GM04504 (cell line): Measurements from ENCODE around the gene ARF3.

Source experiments
- DNase-seq: peaks from one replicate; pipeline ENCODE4 v3.0.0-alpha.2; 2012; ENCODE audit warnings: low read depth

The ARF3 gene

DNA sequence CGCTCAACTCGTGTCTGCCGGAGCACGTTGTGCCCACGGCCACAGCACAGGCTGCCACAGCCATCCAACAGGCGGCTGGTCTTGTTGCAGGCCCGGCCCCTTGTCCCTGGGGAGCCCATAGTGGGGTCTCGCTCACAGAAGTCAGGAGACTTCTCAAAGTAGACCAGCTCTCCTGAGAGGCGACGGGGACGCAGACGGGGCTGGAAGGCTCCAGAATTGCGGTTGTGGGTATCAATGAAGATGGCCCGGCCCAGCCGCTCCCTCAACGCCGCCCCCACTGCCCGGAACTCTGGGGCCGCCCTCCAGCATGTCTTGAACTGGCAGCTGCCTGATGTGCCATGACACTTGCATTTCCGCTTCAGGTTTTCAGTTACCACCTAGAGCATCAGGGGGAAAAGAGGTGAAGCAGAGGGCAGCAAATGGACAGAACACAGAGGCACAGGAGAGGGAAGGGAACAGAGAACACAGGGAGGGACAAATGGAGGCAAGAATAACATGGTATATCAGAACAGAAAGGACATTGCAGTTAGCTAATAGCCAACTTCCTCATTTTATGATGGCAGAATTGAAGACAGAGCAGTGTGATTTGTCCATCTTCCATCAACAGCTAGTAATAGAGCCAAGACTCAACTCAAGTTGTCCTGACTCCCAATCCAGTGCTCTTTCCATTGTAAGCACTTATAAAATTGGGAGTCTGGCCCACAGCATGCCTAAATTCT lies 9.0 kb upstream of the ARF3 start:
- DNase-seq: no peak

DNA sequence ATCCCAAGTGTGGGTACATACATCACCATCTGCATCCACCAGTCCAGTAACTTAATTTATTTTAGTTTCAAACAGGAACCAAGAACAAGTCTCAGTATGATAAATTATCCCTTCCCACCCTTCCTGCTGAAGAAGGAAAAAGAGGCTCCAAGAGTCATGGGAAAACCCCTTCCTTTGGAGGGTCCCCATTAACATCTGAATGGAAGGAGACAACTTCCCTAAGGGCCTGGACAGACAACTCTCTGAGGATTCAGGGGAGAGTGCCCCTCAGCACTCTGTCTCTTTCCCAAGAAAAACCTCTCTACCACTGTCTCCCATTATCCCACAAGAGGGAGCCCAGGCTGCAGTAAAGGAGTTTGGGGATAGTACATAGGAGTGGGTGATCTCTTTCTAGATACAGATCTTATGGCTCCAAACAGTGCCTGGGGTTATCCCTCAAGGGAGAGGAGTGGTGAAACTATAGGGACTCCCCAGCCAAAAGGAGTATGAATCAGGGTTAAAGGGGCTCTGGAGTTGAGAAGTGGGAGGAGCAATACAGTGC lies 8.1 kb upstream of the ARF3 start:
- DNase-seq: no peak

DNA sequence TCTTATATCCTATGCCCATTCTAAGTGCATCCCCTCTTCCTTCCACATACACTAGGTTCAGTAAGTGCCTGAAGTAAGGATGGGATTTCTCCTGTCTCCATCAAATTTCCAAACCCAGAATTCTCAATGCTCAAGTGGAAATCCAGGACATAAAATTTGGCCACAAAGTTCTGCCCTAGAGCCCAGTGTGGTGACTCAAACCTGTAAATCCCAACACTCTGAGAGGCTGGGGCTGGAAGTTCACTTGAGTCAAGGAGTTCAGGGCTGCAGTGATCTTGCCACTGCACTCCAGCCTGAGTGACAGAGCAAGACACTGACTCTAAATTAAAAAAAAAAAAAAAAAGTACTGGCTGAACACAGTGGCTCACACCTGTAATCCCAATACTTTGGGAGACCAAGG lies 4.5 kb upstream of the ARF3 start:
- DNase-seq: no peak

DNA sequence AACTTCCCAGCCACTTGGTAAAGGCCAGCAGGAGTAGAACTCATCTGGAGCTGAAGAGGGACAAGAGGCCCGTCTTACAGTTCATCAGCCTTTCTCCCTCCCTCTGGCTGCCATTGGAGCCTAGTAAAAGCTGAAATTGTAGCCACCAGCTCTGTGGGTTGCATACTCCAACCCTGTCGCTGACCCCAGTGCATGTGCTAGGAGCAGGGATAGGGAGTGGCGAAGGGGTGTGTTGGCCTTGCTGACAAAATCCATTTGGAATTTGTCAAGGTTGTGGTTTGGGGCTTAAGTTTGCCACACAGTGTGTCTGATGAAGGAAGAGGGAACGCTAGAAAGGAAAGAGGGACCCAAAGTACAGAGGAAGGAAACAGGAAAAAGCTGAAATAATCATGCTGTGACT lies 4.0 kb upstream of the ARF3 start:
- DNase-seq: no peak

DNA sequence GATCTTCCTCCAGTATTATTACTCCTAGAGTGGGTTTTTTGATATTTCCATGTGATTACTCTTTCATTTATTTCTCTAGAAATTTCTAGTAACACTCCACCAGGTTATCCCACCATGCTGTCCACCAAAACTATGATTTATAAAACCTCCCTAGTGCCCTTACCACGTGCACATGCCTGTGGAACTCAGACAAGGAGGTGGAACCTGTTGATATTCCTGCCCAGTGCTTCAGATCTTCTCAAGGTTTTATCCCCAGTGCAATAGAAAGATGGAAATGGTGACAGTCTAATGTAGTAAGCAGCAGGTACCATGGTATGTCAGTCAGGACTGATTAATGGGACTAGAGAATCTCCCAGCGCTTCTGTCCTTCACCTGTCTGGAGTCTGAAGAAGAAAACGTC lies 3.5 kb upstream of the ARF3 start:
- no peak for DNase-seq

DNA sequence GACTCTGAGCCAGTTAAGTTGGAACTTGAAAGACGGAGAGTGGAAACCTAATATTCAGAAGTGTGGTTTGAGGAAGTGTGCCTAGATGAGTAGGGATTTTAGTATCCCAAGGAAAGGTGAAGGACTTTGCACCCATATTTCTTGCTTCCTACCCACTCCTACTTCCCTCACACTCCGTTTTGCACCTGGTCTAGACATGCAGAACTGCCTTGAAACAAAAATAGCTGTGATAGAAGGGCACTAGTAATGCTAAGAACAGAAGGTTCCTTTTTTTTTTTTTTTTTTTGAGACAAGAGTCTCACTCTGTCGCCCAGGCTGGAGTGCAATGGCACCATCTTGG lies 732 bp upstream of the ARF3 start:
- no peak for DNase-seq

DNA sequence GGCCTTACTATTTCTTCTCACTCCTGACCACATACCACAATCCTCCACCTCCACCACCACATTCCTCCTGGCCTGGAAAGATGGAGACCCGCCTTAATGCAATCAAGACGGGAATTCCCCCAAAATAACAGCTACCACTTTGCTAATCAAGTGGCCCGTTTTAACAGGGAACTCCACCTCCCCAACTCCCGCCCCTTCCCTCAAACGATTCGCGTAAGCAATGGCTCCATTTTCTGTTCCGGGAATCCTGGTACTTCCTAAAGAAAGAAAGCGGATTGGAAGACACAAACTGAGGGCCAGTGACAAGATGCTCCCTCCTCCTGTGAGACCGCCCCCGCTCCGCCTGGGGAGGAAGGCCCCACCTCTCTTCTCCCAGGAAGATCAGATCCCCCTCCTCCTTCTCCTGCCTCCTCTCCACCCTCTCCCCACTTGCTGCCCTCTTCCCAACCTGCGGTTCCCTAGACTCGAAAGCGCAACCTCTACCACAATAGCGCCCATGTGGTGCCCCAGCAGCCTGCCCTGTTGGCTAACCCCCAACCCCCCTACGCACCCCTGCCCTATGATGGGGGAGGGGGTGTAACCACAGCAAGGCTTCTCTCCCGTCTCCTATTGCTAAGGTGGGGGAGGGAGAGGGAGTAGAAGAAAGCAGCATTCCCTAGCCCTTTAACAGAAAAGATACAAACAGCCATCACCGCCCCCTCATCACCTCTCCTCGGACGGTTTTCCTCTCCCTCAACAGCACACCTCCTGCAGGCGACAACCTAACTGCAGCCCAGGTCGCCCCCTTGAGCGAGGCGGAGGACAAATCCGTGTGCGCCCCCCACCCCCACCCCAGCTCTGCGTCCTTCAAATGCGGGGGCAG lies 777 bp downstream of the ARF3 start:
- DNase-seq: peak; percentile 92

DNA sequence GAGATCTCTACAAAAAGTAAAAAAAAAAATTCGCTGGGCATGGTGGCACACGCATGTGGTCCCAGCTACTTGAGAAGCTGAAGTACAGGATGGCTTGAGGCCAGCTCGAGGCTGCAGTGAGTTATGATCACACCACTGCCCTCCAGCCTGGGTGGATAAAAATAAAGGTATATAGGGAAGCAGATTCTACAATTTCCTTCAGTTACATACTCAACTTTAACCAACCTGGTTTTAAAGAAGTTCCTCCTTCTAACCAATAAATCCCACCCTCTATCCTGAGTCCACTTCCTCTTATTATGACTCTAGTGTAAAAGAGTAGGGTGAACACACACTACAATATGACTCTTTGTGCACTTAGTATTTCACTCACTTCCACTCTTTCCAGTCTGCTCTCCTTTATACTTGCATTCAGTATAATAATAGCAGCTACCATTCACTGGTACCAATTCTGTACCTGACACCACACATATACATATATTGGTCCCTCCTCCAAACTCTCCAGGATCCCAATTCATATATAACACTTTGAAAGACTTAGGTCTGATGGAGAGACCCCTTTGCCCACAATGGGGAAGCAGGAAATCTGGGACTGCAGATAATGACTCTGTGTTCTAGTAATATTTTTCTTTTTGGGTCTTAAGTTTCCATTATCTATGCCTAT lies 2.3 kb downstream of the ARF3 start:
- no peak for DNase-seq

DNA sequence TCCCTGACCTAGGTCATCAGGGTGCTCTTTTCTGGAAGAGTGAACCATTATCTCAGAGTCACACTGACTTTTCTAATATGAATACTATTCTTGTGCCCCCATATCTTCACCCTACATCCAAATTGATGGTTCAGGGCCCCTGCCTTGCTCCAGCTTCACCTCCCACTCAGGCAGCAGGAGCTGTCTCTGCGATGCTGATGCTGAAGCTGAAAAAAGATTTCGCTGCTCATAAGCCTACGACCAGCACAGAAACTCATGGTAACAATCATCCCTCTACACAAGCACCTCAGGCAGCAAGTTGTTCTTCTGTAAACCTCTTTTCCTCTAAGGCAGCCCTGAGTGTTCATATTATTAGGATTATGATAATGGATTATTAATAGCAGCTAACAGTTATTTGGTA lies 3.2 kb downstream of the ARF3 start:
- no peak for DNase-seq

DNA sequence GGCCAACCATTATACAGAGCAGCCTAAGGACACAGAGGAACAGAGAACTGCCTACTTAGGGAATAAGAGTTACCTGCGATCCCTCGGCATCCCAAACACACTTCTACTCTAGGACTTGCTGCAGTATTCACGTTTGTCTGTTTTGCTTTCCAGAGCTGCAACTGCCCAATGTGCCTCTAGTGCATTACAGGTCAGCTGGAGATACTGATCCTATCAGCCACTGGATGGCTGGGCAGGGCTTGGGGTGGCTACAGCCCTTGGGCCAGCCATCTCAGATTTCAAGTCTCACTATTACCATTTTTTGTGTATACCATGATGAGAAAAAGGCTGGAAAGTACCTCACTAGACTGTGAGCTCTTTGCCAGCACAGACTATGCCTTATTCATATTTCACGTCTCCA lies 4.6 kb downstream of the ARF3 start:
- DNase-seq: no peak

DNA sequence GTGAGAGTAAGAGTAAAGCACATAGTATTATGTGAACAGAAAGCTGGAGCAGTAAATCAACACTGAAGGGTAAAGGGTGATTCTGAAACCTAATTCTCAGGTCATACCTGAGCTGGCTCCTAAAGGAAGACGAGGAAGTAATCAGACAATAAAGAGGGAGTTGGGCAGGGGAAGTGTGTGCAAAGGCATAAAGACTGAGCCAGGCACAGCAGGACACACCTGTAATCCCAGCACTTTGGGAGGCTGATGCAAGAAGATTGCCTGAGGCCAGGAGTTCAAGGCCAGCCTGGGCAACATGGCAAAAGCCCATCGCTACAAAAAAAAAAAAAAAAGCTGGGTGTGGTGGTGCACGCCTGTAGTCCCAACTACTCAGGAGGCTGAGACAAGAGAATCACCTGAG lies 9.6 kb downstream of the ARF3 start:
- no peak for DNase-seq

DNA sequence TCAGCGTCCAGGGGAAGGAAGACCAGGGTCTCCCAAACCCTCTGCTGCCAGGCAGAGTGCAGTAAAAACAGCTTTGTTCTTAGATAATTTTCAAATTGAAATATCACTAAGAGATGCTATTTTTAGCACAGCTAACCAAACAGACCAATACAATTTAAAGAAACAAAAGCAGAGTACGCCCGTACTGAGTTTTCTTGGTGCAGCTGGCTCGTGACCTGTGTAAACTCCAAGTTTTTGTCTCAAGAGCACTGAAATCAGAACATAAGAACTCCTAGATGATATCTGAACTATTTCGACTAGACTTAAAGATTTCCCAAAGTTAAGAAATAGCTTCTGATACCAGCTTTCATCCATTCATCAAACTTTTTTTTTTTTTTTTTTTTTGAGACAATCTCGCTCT lies 10.3 kb downstream of the ARF3 start:
- DNase-seq: no peak

DNA sequence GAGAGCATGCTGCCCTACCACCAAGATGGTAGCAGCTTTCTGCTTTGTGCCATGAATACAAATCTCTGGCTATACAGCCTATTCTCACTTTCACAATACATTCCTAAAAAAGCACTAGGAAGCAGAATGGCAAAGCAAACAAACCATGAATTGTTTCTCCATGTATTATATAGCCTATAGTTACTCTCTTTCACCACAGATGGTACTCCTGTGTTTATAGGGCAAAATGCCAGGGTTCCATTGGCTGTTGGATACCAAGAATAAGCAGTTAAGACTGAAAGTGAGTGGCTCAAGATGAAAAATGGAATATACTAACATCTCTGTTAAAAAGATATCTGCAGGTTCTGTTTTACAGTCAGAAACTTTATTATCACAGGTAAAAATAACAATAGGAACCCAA lies 11.1 kb downstream of the ARF3 start:
- DNase-seq: no peak

DNA sequence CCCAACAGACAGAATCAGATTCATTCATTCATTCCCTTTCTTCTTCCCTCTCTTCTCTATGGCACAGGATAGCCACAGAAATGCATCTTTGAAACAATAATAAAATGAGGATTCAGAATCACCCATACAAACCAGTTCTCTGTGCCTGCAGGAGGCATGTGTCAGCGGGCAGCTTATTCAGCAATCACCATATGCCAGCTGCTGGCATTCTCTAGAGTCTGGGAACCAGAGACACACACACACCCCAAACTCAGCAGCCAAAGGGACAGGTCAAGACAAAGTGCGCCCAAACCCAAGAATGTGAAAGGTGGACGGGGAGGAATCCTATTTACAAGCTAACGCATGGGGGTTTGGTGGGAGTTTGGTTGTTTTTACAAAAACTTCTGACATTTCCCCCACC lies 14.1 kb downstream of the ARF3 start:
- no peak for DNase-seq

DNA sequence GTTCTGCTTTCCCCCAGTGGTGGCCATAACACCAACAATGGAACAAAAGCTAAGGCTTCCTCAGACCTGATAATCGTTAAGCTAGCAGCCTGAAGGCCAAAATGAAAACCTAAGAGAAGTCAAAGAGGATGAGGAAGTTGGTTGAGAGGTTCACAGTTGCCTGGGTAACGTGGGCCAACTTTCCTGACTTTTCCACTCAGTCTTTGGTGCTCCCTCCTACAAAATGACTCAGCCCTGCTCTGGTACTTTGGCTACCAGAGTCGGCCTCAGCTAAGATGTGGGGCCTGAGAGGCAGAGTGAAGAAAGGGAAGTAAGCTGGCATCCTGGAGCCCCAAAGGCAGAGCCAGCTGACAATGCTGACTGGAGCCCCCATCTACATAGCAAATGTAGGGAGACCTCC lies 17.1 kb downstream of the ARF3 start:
- DNase-seq: no peak

DNA sequence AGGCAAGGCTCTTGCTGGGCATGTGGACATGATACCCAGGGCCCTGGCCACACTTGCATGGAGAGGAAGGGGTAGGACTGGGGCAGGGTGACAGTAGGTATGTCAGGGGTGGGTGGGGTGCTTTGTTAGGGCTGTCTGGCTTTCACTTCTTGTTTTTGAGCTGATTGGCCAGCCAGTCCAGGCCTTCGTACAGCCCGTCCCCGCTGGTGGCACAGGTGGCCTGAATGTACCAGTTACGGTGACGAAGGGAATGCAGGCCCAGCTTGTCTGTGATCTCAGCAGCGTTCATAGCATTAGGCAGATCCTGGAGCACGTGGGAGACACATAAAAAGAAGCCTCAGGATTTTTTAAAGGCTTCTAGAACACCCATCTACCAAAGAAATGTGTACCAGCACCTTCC lies 18.5 kb downstream of the ARF3 start:
- DNase-seq: no peak

DNA sequence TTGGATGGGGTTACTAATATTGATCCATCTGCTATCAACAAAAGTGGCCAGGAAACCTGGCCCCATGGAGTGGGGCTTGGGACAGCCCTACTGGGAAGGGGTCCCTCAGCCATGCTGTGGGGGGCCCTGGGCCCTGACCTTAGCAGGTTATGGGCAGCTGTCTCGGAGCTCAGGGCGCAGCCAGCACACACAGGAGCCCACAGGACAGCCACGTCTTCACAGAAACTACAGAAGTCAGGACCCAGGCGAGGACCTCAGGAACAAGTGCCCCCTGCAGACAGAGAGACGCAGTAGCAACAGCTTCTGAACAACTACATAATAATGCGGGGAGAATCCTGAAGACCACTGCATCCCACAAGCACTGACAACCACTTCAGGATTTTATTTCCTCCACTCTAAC lies 20.1 kb downstream of the ARF3 start:
- no peak for DNase-seq

DNA sequence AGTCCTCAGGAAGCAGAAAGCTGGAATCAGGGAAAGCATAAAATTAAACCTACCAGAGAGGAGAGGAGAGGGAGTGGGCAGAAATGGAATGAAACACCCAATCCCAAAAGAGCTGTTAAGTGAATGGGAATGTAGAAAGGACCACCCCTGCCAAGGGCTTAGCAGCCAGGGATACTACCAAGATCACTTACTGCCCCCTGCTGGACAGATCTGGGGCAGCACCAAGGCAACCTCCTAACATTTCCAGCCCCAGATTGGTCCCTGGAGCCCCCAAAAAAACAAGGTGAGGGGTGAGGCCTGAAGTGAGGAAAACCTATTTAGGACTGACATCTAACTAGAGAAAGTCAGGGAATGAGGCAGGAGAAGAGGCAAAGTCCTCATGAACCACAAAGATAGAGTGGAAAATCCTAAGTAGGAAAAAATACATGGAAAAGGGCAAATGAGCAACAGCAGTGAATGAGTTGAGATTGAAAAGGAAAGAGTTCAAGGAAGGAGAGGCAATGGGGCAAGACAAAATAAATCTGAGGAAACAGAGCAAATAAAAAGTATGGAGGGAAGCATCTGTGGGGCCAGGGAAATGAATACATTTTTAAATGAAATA lies 20.8 kb downstream of the ARF3 start:
- DNase-seq: no peak

DNA sequence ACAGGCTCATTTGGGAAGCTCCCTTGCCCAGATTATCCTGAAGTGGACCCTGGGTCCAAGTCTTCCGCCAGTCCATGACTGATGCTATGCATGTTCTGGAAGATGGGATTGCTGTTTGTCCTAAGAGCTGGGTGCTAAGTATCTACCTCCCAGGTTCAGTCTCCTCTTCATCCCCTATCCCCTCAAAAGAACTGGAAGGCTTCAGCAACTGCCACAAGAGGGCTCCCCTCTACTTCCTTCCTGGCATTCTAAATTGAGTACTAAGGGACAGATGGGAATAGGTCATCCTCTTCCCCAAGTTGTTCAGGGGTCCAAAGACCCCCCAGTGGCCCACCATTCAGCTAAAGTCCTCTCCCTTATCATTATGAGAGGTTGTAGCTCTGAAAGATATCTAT lies 23.0 kb downstream of the ARF3 start:
- no peak for DNase-seq

DNA sequence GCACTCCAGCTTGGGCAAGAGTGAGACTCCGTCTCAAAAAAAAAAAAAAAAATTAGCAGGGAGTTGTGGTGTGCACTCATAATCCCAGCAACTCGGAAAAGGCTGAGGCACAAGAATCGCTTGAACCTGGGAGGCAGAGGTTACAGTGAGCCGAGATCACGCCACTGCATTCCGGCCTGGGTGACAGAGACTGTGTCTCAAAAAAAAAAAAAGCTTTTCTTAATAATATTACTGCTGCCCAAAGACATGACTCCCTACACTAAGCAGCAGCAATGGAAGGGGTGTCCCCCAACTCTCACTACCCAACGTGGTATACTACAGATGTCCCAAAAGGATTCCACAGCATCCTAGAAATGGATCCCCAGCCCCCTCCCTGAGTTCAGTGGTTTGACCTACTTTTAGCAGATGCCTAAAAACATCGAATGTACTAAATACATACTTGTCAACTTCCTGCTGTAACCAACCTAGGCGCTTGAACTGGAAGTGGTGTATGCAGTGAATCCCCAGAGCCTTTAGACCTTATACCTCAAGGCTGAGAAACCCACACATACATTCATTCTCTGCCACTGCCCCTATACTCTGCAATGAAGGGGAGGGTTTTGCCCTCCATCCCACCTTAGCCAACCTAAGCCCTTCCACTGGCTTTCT lies 23.5 kb downstream of the ARF3 start:
- DNase-seq: no peak

DNA sequence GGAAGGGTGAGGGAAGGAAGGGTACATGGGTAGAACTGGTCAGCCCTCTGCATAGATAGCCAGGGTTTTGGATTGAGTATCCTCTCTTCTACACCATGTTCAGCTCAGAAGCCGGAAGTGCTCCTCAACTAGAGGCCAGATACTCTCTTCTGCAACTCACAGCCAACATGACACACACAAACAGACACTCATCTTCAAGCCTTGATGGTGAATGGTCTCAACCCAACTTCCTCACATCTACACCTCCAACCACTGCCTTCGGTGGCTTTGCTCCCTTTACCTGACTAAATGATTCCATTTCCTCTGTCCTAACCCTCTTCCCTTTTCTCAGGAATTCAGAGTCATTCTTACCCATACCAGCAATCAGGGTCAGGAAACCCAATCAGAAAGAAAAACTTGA lies 24.4 kb downstream of the ARF3 start:
- DNase-seq: no peak

DNA sequence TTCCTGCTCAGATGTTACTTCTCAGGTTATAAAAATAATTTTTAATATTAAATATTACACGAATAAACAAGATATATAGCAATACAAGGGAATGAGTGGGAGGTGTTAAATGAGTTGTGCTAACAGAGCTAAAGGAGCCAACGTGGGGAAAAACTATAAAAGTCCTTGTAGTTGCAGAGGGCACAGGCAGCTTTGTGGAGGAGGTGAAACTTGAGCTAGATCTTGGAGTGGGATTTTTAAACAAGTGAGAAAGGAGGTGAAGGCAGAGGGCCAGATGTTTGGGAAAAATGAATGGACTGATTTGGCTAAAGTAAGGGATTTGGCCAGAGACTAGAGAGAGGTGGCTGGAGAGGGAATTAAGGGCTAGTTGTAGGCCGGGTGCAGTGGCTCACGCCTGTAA lies 26.8 kb downstream of the ARF3 start:
- DNase-seq: no peak
